Measurements from ENCODE around the gene UCN3.

DNA sequence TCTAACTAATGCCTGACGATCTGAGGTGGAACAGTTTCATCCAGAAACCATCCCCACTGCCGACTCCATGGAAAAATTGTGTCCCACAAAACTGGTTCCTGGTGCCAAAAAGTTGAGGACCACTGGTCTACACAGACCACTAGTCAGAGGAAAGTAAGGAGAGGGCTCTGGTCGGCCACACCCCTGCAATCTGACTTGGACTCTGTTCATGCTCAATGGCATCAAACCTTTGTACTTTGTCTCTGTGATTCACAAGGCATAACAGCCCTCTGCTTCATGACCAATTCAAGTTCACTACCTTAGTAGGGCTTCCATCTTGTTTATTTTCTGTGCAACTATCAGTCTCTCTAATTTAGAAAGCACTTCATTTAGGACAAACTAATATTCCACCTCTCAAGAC is 38.0 kb downstream of the UCN3 start:
- TF ChIP-seq, protein P1, sequence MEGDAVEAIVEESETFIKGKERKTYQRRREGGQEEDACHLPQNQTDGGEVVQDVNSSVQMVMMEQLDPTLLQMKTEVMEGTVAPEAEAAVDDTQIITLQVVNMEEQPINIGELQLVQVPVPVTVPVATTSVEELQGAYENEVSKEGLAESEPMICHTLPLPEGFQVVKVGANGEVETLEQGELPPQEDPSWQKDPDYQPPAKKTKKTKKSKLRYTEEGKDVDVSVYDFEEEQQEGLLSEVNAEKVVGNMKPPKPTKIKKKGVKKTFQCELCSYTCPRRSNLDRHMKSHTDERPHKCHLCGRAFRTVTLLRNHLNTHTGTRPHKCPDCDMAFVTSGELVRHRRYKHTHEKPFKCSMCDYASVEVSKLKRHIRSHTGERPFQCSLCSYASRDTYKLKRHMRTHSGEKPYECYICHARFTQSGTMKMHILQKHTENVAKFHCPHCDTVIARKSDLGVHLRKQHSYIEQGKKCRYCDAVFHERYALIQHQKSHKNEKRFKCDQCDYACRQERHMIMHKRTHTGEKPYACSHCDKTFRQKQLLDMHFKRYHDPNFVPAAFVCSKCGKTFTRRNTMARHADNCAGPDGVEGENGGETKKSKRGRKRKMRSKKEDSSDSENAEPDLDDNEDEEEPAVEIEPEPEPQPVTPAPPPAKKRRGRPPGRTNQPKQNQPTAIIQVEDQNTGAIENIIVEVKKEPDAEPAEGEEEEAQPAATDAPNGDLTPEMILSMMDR (IDR thresholded peaks at IDR 0.05): no peak
- TF ChIP-seq EZH2phosphoT487 (IDR thresholded peaks at IDR 0.05) (no peak), EZH2 (IDR thresholded peaks at IDR 0.05) (no peak)
